GM21619 (cell line): Measurements from ENCODE around the gene HDAC10.

ENCODE experiments used
- ATAC-seq: cut with Tn5 transposase; IDR thresholded peaks from one replicate; pipeline ENCODE4 v1.9.1; 2021; ENCODE audit not compliant: unreplicated experiment

Gene HDAC10

GRCh38 chr22:50250555-50251476 is at the start of gene HDAC10:
Gene HDAC10 (minus strand): TSS chr22:50251265. CDS start chr22:50251032, 233 bp downstream.
- ATAC-seq = peak; percentile 48

GRCh38 chr22:50300620-50301257 is 49.7 kb upstream of the HDAC10 start:
- ATAC-seq = no peak

DNA sequence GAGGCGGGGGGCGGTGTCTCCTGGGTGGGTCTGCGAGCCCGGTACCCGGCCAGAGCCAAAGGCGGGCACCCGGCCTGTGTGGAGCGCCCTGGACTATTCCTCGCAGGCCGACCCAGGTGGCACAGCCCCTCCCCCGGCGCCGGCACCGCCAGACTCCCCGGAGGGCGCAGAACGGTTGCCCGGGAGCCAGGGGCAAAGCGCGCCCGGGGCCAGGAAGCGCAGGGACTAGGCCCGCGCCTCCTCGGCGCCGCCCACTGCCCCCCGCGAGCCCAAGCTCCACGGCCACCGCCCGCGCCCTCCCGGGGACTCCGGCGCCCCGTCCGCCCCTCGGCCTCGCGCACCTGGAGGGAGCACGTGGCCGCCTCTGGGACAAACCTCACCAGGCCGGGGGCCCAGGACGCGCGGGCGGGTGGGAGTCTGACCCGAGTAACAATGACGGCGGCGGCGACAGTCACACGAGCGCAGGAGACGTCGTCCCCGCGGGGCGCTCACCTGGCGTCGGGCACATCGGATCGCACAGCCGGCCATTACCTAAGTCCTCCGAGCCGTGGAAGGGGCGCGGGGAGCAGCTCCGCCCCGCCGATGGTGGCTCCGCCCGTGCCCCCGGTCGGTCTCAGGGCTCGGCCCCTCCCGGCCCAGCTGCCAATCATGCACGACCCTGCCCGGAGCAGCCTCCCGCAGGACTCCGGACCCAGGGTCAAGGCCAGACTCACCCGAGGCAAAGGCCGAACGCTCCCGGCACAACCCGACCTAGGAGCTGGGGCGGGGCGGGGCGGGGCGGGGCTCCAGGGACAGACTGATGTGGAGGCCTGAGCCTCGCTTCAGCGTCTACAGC is 48.9 kb upstream of the HDAC10 start:
- no peak for ATAC-seq

DNA sequence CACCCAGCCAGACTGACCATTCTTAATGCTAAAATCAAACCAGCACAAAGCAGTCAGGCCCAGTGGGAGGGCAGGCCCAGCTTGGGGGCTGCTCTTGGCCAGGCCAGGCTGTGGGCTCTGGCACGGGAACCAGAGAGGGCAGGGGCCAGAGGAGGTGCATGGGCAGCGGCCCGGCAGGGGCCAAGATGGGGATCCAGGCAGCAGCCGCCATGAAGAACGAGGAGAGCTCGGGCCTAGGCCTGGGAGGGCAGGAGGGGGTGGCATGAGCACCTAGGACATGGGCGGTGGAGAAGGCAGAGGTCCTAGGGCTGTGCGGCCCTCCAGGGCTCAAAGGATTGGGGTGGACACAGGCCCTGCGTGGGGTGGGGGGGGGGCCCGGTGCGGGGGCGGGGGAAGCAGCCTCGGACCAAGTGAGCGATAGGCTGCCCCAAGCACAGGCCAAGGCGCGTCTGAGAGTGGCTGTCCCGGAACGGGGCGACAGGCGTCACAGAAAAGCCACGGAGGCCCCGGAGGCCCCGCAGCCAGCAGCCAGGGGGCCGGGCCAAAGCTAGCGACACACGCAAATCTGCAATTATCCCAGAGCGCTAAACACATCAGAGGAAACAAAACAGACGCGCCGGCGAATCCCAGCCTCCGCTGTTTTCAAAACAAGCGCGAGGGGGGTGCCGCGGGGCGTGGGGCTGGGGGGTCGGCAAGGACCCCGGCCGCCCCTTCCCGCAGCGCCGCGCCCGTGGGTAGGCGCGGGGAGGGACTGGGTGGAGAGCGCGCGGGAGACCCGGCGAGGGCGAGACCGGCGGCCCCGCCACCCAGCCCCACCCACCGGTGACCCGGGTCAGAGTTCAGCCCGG is 48.1 kb upstream of the HDAC10 start:
- no peak for ATAC-seq

DNA sequence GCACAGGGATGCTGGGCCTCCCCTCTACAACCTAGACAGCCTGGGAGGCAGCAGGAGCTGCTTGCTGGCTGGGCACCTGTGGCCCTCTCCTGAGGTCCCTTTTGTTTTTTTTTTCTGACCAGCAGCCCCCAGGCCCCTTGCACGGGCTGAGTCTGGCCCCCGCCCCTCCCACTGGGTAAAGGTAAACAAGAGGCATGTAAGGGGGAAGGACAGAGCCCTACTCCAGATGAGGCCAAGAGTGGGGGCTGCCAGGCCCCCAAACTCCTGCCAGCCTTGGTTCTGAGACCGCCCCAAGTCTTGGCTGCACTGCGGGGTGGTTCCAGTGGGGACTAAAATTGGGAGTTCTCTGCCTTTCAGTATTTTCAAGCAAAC is 47.2 kb upstream of the HDAC10 start:
- ATAC-seq = no peak

DNA sequence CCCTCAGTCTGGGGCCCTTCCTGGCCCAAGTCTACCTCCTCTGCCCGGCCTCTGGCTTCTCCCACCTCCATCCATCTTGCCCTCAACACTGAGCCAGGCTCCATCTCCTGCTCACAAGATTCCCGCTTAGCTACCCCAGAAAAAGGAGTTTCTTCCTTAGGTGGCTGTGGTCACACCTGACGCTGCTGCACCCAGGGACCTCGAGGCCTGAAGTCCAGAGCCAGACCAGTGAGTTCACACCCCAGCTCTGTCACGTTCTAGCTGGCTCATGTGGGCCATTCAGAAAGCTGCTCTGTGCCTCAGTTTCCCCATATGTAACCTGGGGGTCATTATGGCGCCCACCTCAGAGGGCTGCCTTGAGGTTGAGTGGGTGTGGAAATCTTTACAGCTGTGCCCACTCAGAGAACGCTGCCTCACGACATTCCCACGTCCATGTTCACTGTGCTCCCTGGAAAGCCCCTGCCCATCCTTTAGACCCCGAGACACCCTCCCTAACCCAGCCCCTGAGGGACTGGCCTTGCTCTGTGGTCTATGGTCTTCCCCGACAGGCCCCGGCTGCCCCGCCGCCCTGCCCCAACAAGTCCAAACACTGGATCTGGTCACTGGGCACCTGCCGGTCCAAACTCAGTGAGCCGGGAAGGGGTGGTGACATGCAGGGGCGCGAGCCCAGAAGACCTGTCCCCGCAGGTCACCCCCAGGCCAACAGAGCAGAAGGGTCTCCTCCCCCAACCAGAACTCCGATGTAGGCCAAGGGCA is 46.6 kb upstream of the HDAC10 start:
- ATAC-seq = no peak

GRCh38 chr22:50296658-50297490 is 45.8 kb upstream of the HDAC10 start:
- no peak for ATAC-seq

- ATAC-seq = no peak
Observed at GRCh38 chr22:50294319-50294656, 43.2 kb upstream of the HDAC10 start.

GRCh38 chr22:50293441-50294318 is 42.6 kb upstream of the HDAC10 start:
- ATAC-seq = no peak

- ATAC-seq = no peak
Observed at GRCh38 chr22:50292643-50293440, 41.8 kb upstream of the HDAC10 start.

- no peak for ATAC-seq
Observed at GRCh38 chr22:50289942-50290630, 39.0 kb upstream of the HDAC10 start.

- no peak for ATAC-seq
Observed at GRCh38 chr22:50289151-50289941, 38.3 kb upstream of the HDAC10 start.

- no peak for ATAC-seq
Observed at GRCh38 chr22:50287731-50288130, 36.7 kb upstream of the HDAC10 start.

GRCh38 chr22:50286701-50287318 is 35.7 kb upstream of the HDAC10 start:
- ATAC-seq = no peak

DNA sequence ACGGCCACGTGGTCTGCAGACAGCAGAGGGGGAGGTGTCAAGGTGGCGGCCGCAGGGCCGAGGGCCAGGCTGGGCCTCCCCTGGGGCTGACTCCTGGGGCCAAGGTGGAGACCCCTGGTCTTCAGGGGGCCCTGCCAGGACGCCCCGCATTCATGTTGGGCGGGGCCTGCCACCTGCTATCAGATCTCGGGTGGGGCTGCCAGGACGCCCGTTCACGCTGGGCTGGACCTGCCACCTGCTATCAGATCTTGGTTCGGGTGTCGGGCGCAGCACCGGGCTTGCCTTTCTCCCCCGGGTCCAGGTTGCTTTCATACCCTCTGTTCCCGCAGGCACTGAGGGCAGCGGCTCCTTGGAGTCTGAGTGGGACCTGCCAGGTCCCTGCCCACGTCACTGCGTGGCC is 35.2 kb upstream of the HDAC10 start:
- ATAC-seq = no peak
